H1 (cell line): ENCODE measurements around the gene MAD2L2.

Experiments used
- MAX ChIP-seq: IDR thresholded peaks from 2 replicates; pipeline ENCODE4 v1.6.1; 2012; ENCODE audit warnings: inconsistent platforms
- RAD21 ChIP-seq, 2 experiments: IDR thresholded peaks in 1 of 2; conservative IDR thresholded peaks in 1 of 2; 2 replicates each; pipeline ENCODE4 v1.6.1; 2011; ENCODE audit warnings: low read depth in 2 of 2, low read length in 2 of 2, improper control_type of control experiment in 1 of 2, inconsistent platforms in 1 of 2, mild to moderate bottlenecking in 1 of 2, moderate library complexity in 1 of 2
- TF ChIP-seq, protein P1 (sequence below): IDR thresholded peaks from 2 replicates; pipeline ENCODE4 v1.6.1; 2011; ENCODE audit warnings: low read length, improper control_type of control experiment

DNA sequence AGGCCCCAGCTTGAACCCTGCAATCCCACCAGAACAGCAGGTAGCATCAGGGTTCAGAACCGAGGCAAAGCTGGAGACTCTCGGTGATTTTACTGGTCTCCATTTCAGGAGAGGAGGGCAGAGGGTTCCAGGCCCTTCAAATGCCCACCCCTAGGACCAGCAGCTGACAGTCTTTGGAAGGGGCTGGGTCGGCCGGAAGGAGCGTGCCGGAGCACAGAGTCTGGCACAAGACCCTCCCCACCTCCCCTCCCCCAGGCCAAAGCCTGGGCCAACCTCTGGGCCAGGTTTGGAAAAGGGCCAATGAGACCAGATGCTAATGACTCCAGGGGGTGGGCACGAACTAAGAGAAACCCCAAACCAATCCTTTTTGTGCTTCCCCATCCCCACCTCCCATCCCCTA, 33.6 kb downstream of the MAD2L2 start:
- TF ChIP-seq RAD21 (IDR thresholded peaks at IDR 0.05 in 1 of 2, conservative IDR thresholded peaks at IDR 0.05 in 1 of 2; ENCODE audit: low read depth in 2 of 2, low read length in 2 of 2) (no peak), MAX (no peak)
- TF ChIP-seq, protein P1, sequence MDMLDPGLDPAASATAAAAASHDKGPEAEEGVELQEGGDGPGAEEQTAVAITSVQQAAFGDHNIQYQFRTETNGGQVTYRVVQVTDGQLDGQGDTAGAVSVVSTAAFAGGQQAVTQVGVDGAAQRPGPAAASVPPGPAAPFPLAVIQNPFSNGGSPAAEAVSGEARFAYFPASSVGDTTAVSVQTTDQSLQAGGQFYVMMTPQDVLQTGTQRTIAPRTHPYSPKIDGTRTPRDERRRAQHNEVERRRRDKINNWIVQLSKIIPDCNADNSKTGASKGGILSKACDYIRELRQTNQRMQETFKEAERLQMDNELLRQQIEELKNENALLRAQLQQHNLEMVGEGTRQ = no peak
